ENCODE results near the gene KRT33B. TPM values are rescaled to one million over a fixed set of nuclear protein-coding genes. Genes with fewer than 3 reads are reported as not detected.

KRT33B gene
- polyA plus RNA-seq, 1 donor (not counting 4 experiments of a cell fraction or from before 2014, with no cell fraction given), result 0.21 TPM

DNA sequence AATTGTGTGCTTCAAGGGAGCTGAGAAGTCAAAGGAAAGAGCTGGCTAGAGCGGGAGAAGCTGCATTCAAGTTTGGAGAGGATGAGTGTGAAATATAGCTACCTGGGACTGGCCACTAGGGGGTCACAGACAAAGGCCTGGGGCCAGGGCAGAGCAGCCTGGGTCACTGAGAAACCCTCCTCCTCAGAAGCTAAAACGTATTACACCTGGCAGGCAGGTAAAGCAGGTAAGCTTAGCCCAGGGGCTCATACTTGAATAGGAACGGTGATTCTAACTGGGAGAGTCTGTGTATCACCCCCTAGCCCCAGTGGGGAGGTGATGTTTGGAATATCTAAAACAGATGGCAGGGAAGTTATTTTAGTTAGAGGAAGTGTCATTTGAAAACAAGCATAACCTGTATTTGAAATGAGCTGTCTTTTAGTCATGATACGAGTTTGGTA lies 48.0 kb upstream of the KRT33B start:
- TF ChIP-seq EZH2 (IDR thresholded peaks at IDR 0.05; ENCODE audit: low read length), result no peak
- TF ChIP-seq, protein P1, sequence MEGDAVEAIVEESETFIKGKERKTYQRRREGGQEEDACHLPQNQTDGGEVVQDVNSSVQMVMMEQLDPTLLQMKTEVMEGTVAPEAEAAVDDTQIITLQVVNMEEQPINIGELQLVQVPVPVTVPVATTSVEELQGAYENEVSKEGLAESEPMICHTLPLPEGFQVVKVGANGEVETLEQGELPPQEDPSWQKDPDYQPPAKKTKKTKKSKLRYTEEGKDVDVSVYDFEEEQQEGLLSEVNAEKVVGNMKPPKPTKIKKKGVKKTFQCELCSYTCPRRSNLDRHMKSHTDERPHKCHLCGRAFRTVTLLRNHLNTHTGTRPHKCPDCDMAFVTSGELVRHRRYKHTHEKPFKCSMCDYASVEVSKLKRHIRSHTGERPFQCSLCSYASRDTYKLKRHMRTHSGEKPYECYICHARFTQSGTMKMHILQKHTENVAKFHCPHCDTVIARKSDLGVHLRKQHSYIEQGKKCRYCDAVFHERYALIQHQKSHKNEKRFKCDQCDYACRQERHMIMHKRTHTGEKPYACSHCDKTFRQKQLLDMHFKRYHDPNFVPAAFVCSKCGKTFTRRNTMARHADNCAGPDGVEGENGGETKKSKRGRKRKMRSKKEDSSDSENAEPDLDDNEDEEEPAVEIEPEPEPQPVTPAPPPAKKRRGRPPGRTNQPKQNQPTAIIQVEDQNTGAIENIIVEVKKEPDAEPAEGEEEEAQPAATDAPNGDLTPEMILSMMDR (optimal IDR thresholded peaks at IDR 0.05 in 1 of 3, IDR thresholded peaks at IDR 0.05 in 1 of 3, conservative IDR thresholded peaks at IDR 0.05 in 1 of 3; ENCODE audit: extremely low read depth in 1 of 3, insufficient read depth in 2 of 3, low read length in 3 of 3), result peak; percentile 64 to 80 (median 74)
- H3K4me1 ChIP-seq (ENCODE audit: control insufficient read depth, extremely low read depth, insufficient read depth, low read length), result peaks cover 48% of the 10 kb centered on the region
- FAIRE-seq, result peak; percentile 46
- peak overlapping the region; percentile 29 for H3K4me2 ChIP-seq (ENCODE audit: control insufficient read depth, extremely low read depth, insufficient read depth, low read depth, low read length)
- no peaks in the 10 kb centered on the region for H4K20me1 ChIP-seq (ENCODE audit: control insufficient read depth, extremely low read depth, insufficient read depth, low read length)
- no peaks in the 10 kb centered on the region for H3K79me2 ChIP-seq (ENCODE audit: control insufficient read depth, insufficient read depth, low read length)
- peaks cover 2% of the 10 kb centered on the region for H3K9me1 ChIP-seq (ENCODE audit: control insufficient read depth, extremely low read depth, insufficient read depth, low read length)
- no peaks in the 10 kb centered on the region for H3K36me3 ChIP-seq (ENCODE audit: control insufficient read depth in 2 of 2, extremely low read depth in 1 of 2, insufficient read depth in 2 of 2, low read length in 2 of 2)
- no peak overlapping the region for H2AFZ ChIP-seq (ENCODE audit: control insufficient read depth, low read length)
- no peaks in the 10 kb centered on the region for H3K27me3 ChIP-seq (ENCODE audit: control insufficient read depth, extremely low read depth, insufficient read depth, low read length)
- no peaks in the 10 kb centered on the region for H3K9me3 ChIP-seq (ENCODE audit: control insufficient read depth, low read depth, low read length)
- no peak overlapping the region for H3K9ac ChIP-seq (ENCODE audit: control insufficient read depth, extremely low read depth, insufficient read depth, low read length)
- dilution Hi-C loops (cut with MboI; ENCODE audit: extremely low pct_ligation_motif_present, low sequenced_read_pairs), result no loop called here
- DNase-seq (ENCODE audit: low read depth, low spot score), result no peak
- no peak overlapping the region for H3K4me3 ChIP-seq (ENCODE audit: control insufficient read depth in 2 of 3, extremely low read depth in 1 of 3, insufficient read depth in 2 of 3, low read depth in 1 of 3, low read length in 3 of 3)
- peak overlapping the region; percentile 11 for H3K27ac ChIP-seq (ENCODE audit: control insufficient read depth, insufficient read depth, low read length)

DNA sequence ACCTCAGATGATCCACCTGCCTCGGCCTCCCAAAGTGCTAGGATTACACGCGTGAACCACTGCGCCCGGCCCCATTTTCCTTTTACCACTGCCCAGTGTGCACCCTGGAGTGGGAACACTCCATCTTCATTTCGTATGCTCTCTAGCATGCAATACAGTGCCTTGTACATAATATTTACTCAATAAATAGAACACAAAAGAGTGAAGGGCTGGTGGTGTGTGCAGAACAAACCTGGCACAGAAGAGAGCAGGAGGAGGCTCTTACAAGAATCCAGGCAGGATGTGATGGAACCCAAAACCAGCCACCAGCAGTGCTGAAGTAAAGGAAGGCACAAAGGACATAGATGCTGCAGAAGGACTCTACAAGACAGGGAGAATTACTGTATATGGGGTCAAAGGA lies 47.5 kb upstream of the KRT33B start:
- no peaks in the 10 kb centered on the region for H3K9me3 ChIP-seq (ENCODE audit: control insufficient read depth, low read depth, low read length)
- H4K20me1 ChIP-seq (ENCODE audit: control insufficient read depth, extremely low read depth, insufficient read depth, low read length), result no peaks in the 10 kb centered on the region
- no peaks in the 10 kb centered on the region for H3K79me2 ChIP-seq (ENCODE audit: control insufficient read depth, insufficient read depth, low read length)
- H3K27me3 ChIP-seq (ENCODE audit: control insufficient read depth, extremely low read depth, insufficient read depth, low read length), result no peaks in the 10 kb centered on the region
- no peak overlapping the region for H3K9ac ChIP-seq (ENCODE audit: control insufficient read depth, extremely low read depth, insufficient read depth, low read length)
- peak overlapping the region; percentile 11 for H3K27ac ChIP-seq (ENCODE audit: control insufficient read depth, insufficient read depth, low read length)
- no peaks in the 10 kb centered on the region for H3K36me3 ChIP-seq (ENCODE audit: control insufficient read depth in 2 of 2, extremely low read depth in 1 of 2, insufficient read depth in 2 of 2, low read length in 2 of 2)
- TF ChIP-seq EZH2 (IDR thresholded peaks at IDR 0.05; ENCODE audit: low read length), result no peak
- TF ChIP-seq, protein P1 (optimal IDR thresholded peaks at IDR 0.05 in 1 of 3, IDR thresholded peaks at IDR 0.05 in 1 of 3, conservative IDR thresholded peaks at IDR 0.05 in 1 of 3; ENCODE audit: extremely low read depth in 1 of 3, insufficient read depth in 2 of 3, low read length in 3 of 3), result no peak
- no peak for FAIRE-seq
- peaks cover 2% of the 10 kb centered on the region for H3K9me1 ChIP-seq (ENCODE audit: control insufficient read depth, extremely low read depth, insufficient read depth, low read length)
- no peak overlapping the region for H3K4me3 ChIP-seq (ENCODE audit: control insufficient read depth in 2 of 3, extremely low read depth in 1 of 3, insufficient read depth in 2 of 3, low read depth in 1 of 3, low read length in 3 of 3)
- DNase-seq (ENCODE audit: low read depth, low spot score), result no peak
- H3K4me1 ChIP-seq (ENCODE audit: control insufficient read depth, extremely low read depth, insufficient read depth, low read length), result peaks cover 48% of the 10 kb centered on the region
- dilution Hi-C loops (cut with MboI; ENCODE audit: extremely low pct_ligation_motif_present, low sequenced_read_pairs), result no loop called here
- no peak overlapping the region for H3K4me2 ChIP-seq (ENCODE audit: control insufficient read depth, extremely low read depth, insufficient read depth, low read depth, low read length)
- H2AFZ ChIP-seq (ENCODE audit: control insufficient read depth, low read length), result no peak overlapping the region
